ENCODE results near the gene FGD2. TPM values are rescaled to one million over a fixed set of nuclear protein-coding genes. Genes with fewer than 3 reads are reported as not detected.

FGD2 gene
- total and polyA plus RNA-seq, 9 of the 15 experiments (the other 6 are each of a cell fraction or from before 2014, with no cell fraction given): 0.09 TPM; not detected in 8

- FAIRE-seq: no peak
- 68% methylated on average over 4 of the region's 4 CpGs for WGBS (ENCODE audit: insufficient coverage, low coverage, missing lambda C conversion rate)
- peaks cover 20% of the 10 kb centered on the region for H3K79me2 ChIP-seq (ENCODE audit: control insufficient read depth, insufficient read depth, low read length)
- H3K9me1 ChIP-seq (ENCODE audit: control insufficient read depth, insufficient read depth, low read length): peaks cover 8% of the 10 kb centered on the region
- CTCF ChIA-PET (ENCODE audit: low intra/inter-chr PET ratio): no interaction called here
- no peak overlapping the region for H3K4me3 ChIP-seq
- in situ Hi-C loops (cut with MboI) (no loop called here), intact Hi-C loops (cut with micrococcal nuclease) (no loop called here)
- no peaks in the 10 kb centered on the region for H3K27me3 ChIP-seq (ENCODE audit: control insufficient read depth in 2 of 2, insufficient read depth in 2 of 2, low read length in 2 of 2)
- no TSS peak for BruUV-seq (replicated peaks)
- H3K9ac ChIP-seq (ENCODE audit: insufficient read depth in 1 of 2, low read depth in 2 of 2, low read length in 2 of 2): 0 out of 4 replicates have a peak overlapping the region, but pooled peaks of 1 of the 2 experiments have one; percentile 11
- H3K4me1 ChIP-seq (replicated peaks in 1 of 2; ENCODE audit: control insufficient read depth in 2 of 2, insufficient read depth in 2 of 2, low read length in 2 of 2): peaks cover 2 to 4% of the 10 kb centered on the region in 2 experiments; a peak in 4 of 5 replicates
- DNase-seq (ENCODE audit: extremely low read depth in 1 of 4, low spot score in 3 of 4): peak in 1 of 4 experiments; percentile 50
- POLR2A ChIA-PET: interaction anchor here (0.8 to 1.1 kb wide), 2 partner anchors 20 to 21 kb away, joined by 3 to 6 read pairs; partner anchors contain the start of gene PI16
- no peak overlapping the region for H2AFZ ChIP-seq (ENCODE audit: low read depth, low read length)
- H3K9me3 ChIP-seq (replicated peaks; ENCODE audit: control insufficient read depth, insufficient read depth, low read depth, low read length): no peaks in the 10 kb centered on the region
- H3K36me3 ChIP-seq (ENCODE audit: control insufficient read depth, insufficient read depth, low read length): peaks cover 100% of the 10 kb centered on the region
- no peak overlapping the region; the same call in 1 of the 2 replicates for H3K4me2 ChIP-seq (ENCODE audit: insufficient read depth, low read length)
- no peak for ATAC-seq
- H4K20me1 ChIP-seq (replicated peaks; ENCODE audit: control insufficient read depth, insufficient read depth, low read length): peaks cover 28% of the 10 kb centered on the region
- no peak overlapping the region for H3K27ac ChIP-seq (ENCODE audit: extremely low read depth, low read depth, low read length)
- no peak for TF ChIP-seq BDP1 (IDR thresholded peaks at IDR 0.05; ENCODE audit: insufficient read depth, insufficient read length)
- TF ChIP-seq EHMT2 (IDR thresholded peaks at IDR 0.05): no peak
- TF ChIP-seq MTA2 (IDR thresholded peaks at IDR 0.05; ENCODE audit: low read depth): no peak
- no peak for TF ChIP-seq DDX20 (tag; IDR thresholded peaks at IDR 0.05; ENCODE audit: low read depth)
- no peak for TF ChIP-seq XRCC4 (IDR thresholded peaks at IDR 0.05; ENCODE audit: extremely low read depth, insufficient read depth, insufficient read length)
- TF ChIP-seq CHD7 (IDR thresholded peaks at IDR 0.05; ENCODE audit: low read depth, low read length): no peak
- no peak for TF ChIP-seq HIVEP1 (CRISPR knock-in tag; IDR thresholded peaks at IDR 0.05)
- no peak for TF ChIP-seq ZSCAN29 (IDR thresholded peaks at IDR 0.05)
- no peak for TF ChIP-seq SMAD3 (CRISPR knock-in tag; conservative IDR thresholded peaks at IDR 0.05)
- TF ChIP-seq RBFOX2 (IDR thresholded peaks at IDR 0.05; ENCODE audit: low read depth, low read length): no peak
- TF ChIP-seq FOXM1 (IDR thresholded peaks at IDR 0.05; ENCODE audit: low read depth): no peak
- no peak for TF ChIP-seq FOXM1 (CRISPR knock-in tag; IDR thresholded peaks at IDR 0.05; ENCODE audit: low read depth)
- no peak for TF ChIP-seq ZNF232 (CRISPR knock-in tag; IDR thresholded peaks at IDR 0.05)
- TF ChIP-seq ZNF444 (CRISPR knock-in tag; IDR thresholded peaks at IDR 0.05): no peak
- TF ChIP-seq SMAD1 (IDR thresholded peaks at IDR 0.05; ENCODE audit: low read depth, low read length, partially characterized antibody): no peak
- no peak for TF ChIP-seq ZNF717 (CRISPR knock-in tag; IDR thresholded peaks at IDR 0.05)
These were observed 29.5 kb upstream of the FGD2 start for GRCh38 chr6:36976007-36976264.
